HEK293 (cell line): ENCODE data around the gene EVI5L.
A peak's percentile ranks its signal among the peaks of the same experiment; 100 is the strongest.

Experiments used
- CTCF ChIA-PET: fragments of 350-600 bp; formaldehyde crosslinking; extraction: SDS; loops from one replicate; lab custom pipeline; 2021; ENCODE audit warnings: antibody characterized with exemption; lab: Yijun Ruan, JAX
- POLR2A ChIA-PET: fragments of 300-600 bp; formaldehyde crosslinking; extraction: SDS; loops from one replicate; lab custom pipeline; 2020; ENCODE audit warnings: antibody characterized with exemption, inconsistent platforms; lab: Yijun Ruan, JAX
- H3K27ac ChIP-seq: fragments of 200-500 bp; sonication (Bioruptor generic); 2 replicates; pipeline ENCODE4 v1.5.1; 2014; ENCODE audit warnings: low read depth, low read length, control low read depth, inconsistent platforms; ENCODE audit errors: extremely low read depth
- H3K36me3 ChIP-seq, 2 experiments: fragments of 200-500 bp in 1 of 2; sonication (Bioruptor generic) in 1 of 2; 1 replicate in 1 of 2; 2 replicates in 1 of 2; pipeline ENCODE4 v1.5.1; 2014 to 2017; ENCODE audit warnings: inconsistent platforms in 2 of 2, low read length in 2 of 2; ENCODE audit not compliant: control insufficient read depth in 2 of 2, insufficient read depth in 1 of 2
- H3K4me1 ChIP-seq: fragments of 200-500 bp; sonication (Bioruptor generic); 2 replicates; pipeline ENCODE4 v1.5.1; 2014; ENCODE audit warnings: mild to moderate bottlenecking, low read length, inconsistent platforms; ENCODE audit not compliant: control insufficient read depth, insufficient read depth
- H3K4me3 ChIP-seq: 2 replicates; pipeline ENCODE4 v1.5.1; 2011; ENCODE audit warnings: low read depth, mild to moderate bottlenecking, control low read depth, low read length, moderate library complexity
- H3K9me3 ChIP-seq: fragments of 200-500 bp; sonication (Bioruptor generic); 2 replicates; pipeline ENCODE4 v1.5.1; 2014; ENCODE audit warnings: low read depth, low read length, inconsistent platforms; ENCODE audit not compliant: control insufficient read depth, insufficient read depth
- BCL11B ChIP-seq: fragments of 450-650 bp; formaldehyde crosslinking; IDR thresholded peaks from 2 replicates; pipeline ENCODE4 v1.5.1; 2016; ENCODE audit warnings: low read depth, missing biosample characterization, missing genetic modification characterization
- GLI4 ChIP-seq: fragments of 450-650 bp; formaldehyde crosslinking; IDR thresholded peaks from 2 replicates; pipeline ENCODE4 v1.5.1; 2016; ENCODE audit warnings: missing biosample characterization, missing genetic modification characterization
- GLIS1 ChIP-seq: fragments of 450-650 bp; formaldehyde crosslinking; IDR thresholded peaks from 2 replicates; pipeline ENCODE4 v1.5.1; 2016; ENCODE audit warnings: missing biosample characterization, missing genetic modification characterization
- GLIS2 ChIP-seq: fragments of 450-650 bp; formaldehyde crosslinking; IDR thresholded peaks from 2 replicates; pipeline ENCODE4 v1.5.1; 2016; ENCODE audit warnings: missing biosample characterization, missing genetic modification characterization
- MZF1 ChIP-seq: fragments of 450-650 bp; formaldehyde crosslinking; IDR thresholded peaks from 2 replicates; pipeline ENCODE4 v1.5.1; 2017; ENCODE audit warnings: missing biosample characterization, missing genetic modification characterization, borderline replicate concordance
- ZBTB1 ChIP-seq: fragments of 450-650 bp; formaldehyde crosslinking; IDR thresholded peaks from 2 replicates; pipeline ENCODE4 v1.5.1; 2016; ENCODE audit warnings: missing biosample characterization, missing genetic modification characterization
- ZBTB20 ChIP-seq: fragments of 450-650 bp; formaldehyde crosslinking; IDR thresholded peaks from 2 replicates; pipeline ENCODE4 v1.5.1; 2016; ENCODE audit warnings: missing biosample characterization, missing genetic modification characterization
- ZFP37 ChIP-seq: fragments of 450-650 bp; formaldehyde crosslinking; IDR thresholded peaks from 2 replicates; pipeline ENCODE4 v1.5.1; 2016; ENCODE audit warnings: missing biosample characterization, missing genetic modification characterization
- ZNF16 ChIP-seq: fragments of 450-650 bp; formaldehyde crosslinking; IDR thresholded peaks from 2 replicates; pipeline ENCODE4 v1.5.1; 2016; ENCODE audit warnings: low read depth, missing biosample characterization, missing genetic modification characterization
- ZNF169 ChIP-seq: fragments of 450-650 bp; formaldehyde crosslinking; IDR thresholded peaks from 2 replicates; pipeline ENCODE4 v1.5.1; 2016; ENCODE audit warnings: missing biosample characterization, missing genetic modification characterization
- ZNF202 ChIP-seq: fragments of 450-650 bp; formaldehyde crosslinking; IDR thresholded peaks from 2 replicates; pipeline ENCODE4 v1.5.1; 2016; ENCODE audit warnings: missing biosample characterization, missing genetic modification characterization, borderline replicate concordance
- ZNF514 ChIP-seq: fragments of 450-650 bp; formaldehyde crosslinking; IDR thresholded peaks from 2 replicates; pipeline ENCODE4 v1.5.1; 2016; ENCODE audit warnings: missing biosample characterization, missing genetic modification characterization
- ZNF549 ChIP-seq: fragments of 450-650 bp; IDR thresholded peaks from 2 replicates; pipeline ENCODE4 v1.5.1; 2018; ENCODE audit warnings: missing biosample characterization, missing genetic modification characterization, mild to moderate bottlenecking, inconsistent platforms, moderate library complexity
- ZNF560 ChIP-seq: fragments of 450-650 bp; formaldehyde crosslinking; IDR thresholded peaks from 2 replicates; pipeline ENCODE4 v1.5.1; 2017; ENCODE audit warnings: missing biosample characterization, missing genetic modification characterization, borderline replicate concordance
- ZNF596 ChIP-seq: fragments of 450-650 bp; IDR thresholded peaks from 2 replicates; pipeline ENCODE4 v1.5.0; 2018; ENCODE audit warnings: missing biosample characterization, mild to moderate bottlenecking, missing genetic modification characterization, moderate library complexity
- ZNF791 ChIP-seq: fragments of 450-650 bp; formaldehyde crosslinking; IDR thresholded peaks from 2 replicates; pipeline ENCODE4 v1.5.1; 2016; ENCODE audit warnings: missing biosample characterization, missing genetic modification characterization
- TF ChIP-seq, protein P1 (sequence below): fragments of 450-650 bp; formaldehyde crosslinking; IDR thresholded peaks from 2 replicates; pipeline ENCODE4 v1.5.1; 2016; ENCODE audit warnings: missing biosample characterization, missing genetic modification characterization
- TF ChIP-seq, protein P2 (sequence below): fragments of 450-650 bp; formaldehyde crosslinking; IDR thresholded peaks from 2 replicates; pipeline ENCODE4 v1.5.1; 2016; ENCODE audit warnings: missing biosample characterization, missing genetic modification characterization
- TF ChIP-seq, protein P3 (sequence below): fragments of 450-650 bp; formaldehyde crosslinking; IDR thresholded peaks from 2 replicates; pipeline ENCODE4 v1.5.1; 2016; ENCODE audit warnings: missing biosample characterization, missing genetic modification characterization
- TF ChIP-seq, protein P4 (sequence below): fragments of 450-650 bp; formaldehyde crosslinking; IDR thresholded peaks from 2 replicates; pipeline ENCODE4 v1.5.1; 2016; ENCODE audit warnings: missing biosample characterization, missing genetic modification characterization

Gene EVI5L

DNA sequence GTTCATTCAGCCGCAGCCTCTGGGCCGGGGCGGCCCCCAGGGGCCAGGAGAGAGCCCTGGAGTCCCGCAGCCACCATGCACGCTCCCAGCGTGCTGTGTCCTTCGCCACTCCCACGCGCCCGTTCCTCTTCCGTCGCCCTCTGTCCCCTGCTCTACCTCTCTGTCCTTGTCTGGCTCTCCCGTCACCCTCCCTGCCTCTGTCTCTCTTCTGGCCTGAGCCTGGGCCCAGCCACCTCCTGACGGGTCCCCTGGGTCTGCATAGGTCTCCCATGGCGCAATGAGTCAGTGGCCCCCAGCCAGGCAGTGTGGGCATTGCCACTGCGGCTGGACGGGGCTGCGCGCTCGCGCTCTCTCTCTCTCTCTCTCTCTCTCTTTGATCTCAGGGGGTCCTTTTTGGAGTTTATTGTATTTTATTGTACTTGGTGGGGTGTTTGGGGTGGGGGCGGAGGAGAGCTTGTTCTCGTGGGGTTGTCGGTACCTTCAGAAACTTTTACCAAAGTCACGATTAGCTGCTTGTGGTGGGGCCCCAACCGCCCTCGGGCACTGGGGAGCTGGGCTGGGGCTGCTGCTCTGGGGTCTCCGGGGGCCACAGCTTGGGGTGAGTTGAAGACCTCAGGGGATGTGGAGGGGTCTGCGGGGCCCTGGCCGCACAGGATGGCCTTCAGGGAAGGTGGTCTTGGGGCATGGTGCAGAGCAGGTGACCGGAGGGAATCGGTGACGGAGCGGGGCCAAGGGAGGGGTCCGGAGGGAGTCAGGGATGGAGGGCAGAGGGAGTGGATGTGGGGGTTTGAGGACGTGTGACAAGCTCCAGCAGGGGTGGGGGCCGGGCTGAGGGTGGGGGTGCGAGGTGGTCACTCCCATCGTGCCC lies 82.9 kb downstream of the EVI5L start:
- Histone ChIP-seq H3K4me1 (no peaks in the 10 kb centered on the region; the same call in 1 of the 2 replicates), H3K27ac (no peak overlapping the region)
- POLR2A ChIA-PET, result interaction anchor here (1.1 to 2.3 kb wide), 3 partner anchors 8 to 15 kb away, joined by 3 to 15 read pairs (median 8); partner anchors contain the start of genes MAP2K7 and SNAPC2
- TF ChIP-seq GLI4 (tag by site-specific recombination), result no peak
- TF ChIP-seq ZBTB20, result no peak
- TF ChIP-seq ZNF514 (tag by site-specific recombination), result no peak
- TF ChIP-seq, protein P1, sequence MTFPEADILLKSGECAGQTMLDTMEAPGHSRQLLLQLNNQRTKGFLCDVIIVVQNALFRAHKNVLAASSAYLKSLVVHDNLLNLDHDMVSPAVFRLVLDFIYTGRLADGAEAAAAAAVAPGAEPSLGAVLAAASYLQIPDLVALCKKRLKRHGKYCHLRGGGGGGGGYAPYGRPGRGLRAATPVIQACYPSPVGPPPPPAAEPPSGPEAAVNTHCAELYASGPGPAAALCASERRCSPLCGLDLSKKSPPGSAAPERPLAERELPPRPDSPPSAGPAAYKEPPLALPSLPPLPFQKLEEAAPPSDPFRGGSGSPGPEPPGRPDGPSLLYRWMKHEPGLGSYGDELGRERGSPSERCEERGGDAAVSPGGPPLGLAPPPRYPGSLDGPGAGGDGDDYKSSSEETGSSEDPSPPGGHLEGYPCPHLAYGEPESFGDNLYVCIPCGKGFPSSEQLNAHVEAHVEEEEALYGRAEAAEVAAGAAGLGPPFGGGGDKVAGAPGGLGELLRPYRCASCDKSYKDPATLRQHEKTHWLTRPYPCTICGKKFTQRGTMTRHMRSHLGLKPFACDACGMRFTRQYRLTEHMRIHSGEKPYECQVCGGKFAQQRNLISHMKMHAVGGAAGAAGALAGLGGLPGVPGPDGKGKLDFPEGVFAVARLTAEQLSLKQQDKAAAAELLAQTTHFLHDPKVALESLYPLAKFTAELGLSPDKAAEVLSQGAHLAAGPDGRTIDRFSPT, result peak; percentile 28; the same call in 1 of the 2 replicates
- peak; percentile 19; the same call in 1 of the 2 replicates for TF ChIP-seq BCL11B (tag by site-specific recombination)
- TF ChIP-seq ZNF549 (tag by site-specific recombination), result no peak
- no peak for TF ChIP-seq ZNF169
- no peak for TF ChIP-seq MZF1 (tag by site-specific recombination)
- TF ChIP-seq ZNF202 (tag by site-specific recombination), result no peak
- TF ChIP-seq ZNF560 (tag by site-specific recombination), result no peak
- peak; percentile 53; the same call in 1 of the 2 replicates for TF ChIP-seq ZNF596 (tag by site-specific recombination)
- TF ChIP-seq ZFP37 (tag by site-specific recombination), result no peak
- TF ChIP-seq, protein P2, sequence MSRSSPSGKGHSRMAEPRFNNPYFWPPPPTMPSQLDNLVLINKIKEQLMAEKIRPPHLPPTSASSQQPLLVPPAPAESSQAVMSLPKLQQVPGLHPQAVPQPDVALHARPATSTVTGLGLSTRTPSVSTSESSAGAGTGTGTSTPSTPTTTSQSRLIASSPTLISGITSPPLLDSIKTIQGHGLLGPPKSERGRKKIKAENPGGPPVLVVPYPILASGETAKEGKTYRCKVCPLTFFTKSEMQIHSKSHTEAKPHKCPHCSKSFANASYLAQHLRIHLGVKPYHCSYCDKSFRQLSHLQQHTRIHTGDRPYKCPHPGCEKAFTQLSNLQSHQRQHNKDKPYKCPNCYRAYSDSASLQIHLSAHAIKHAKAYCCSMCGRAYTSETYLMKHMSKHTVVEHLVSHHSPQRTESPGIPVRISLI (tag by site-specific recombination), result no peak
- no peak for TF ChIP-seq ZNF16 (tag by site-specific recombination)
- TF ChIP-seq ZNF791 (tag by site-specific recombination), result no peak
- peak; percentile 75 for TF ChIP-seq GLIS1
- peak; percentile 43 for TF ChIP-seq GLIS2 (tag by site-specific recombination)
- TF ChIP-seq, protein P3, sequence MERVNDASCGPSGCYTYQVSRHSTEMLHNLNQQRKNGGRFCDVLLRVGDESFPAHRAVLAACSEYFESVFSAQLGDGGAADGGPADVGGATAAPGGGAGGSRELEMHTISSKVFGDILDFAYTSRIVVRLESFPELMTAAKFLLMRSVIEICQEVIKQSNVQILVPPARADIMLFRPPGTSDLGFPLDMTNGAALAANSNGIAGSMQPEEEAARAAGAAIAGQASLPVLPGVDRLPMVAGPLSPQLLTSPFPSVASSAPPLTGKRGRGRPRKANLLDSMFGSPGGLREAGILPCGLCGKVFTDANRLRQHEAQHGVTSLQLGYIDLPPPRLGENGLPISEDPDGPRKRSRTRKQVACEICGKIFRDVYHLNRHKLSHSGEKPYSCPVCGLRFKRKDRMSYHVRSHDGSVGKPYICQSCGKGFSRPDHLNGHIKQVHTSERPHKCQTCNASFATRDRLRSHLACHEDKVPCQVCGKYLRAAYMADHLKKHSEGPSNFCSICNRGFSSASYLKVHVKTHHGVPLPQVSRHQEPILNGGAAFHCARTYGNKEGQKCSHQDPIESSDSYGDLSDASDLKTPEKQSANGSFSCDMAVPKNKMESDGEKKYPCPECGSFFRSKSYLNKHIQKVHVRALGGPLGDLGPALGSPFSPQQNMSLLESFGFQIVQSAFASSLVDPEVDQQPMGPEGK (tag by site-specific recombination), result peak; percentile 52
- TF ChIP-seq, protein P4, sequence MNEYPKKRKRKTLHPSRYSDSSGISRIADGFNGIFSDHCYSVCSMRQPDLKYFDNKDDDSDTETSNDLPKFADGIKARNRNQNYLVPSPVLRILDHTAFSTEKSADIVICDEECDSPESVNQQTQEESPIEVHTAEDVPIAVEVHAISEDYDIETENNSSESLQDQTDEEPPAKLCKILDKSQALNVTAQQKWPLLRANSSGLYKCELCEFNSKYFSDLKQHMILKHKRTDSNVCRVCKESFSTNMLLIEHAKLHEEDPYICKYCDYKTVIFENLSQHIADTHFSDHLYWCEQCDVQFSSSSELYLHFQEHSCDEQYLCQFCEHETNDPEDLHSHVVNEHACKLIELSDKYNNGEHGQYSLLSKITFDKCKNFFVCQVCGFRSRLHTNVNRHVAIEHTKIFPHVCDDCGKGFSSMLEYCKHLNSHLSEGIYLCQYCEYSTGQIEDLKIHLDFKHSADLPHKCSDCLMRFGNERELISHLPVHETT (tag by site-specific recombination), result no peak
- no peak for TF ChIP-seq ZBTB1 (tag by site-specific recombination)
- TF ChIP-seq, all 188 proteins: peak for 6
- Histone ChIP-seq H3K4me3 (no peak overlapping the region), H3K36me3 (peaks cover 0 to 32% of the 10 kb centered on the region in 2 experiments; a peak in 2 of 3 replicates), H3K9me3 (no peaks in the 10 kb centered on the region)
- CTCF ChIA-PET, result interaction anchor here (0.9 kb wide), 1 partner anchor 61 kb away, joined by 4 read pairs; no protein-coding TSS in a partner anchor
